HG03521 (cell line): ENCODE measurements around the gene ATP6V0D1.

ENCODE experiments used
- ATAC-seq: cut with Tn5 transposase; IDR thresholded peaks from one replicate; pipeline ENCODE4 v1.9.1; 2021; ENCODE audit warnings: mild to moderate bottlenecking, moderate library complexity; ENCODE audit not compliant: unreplicated experiment

Gene ATP6V0D1

GRCh38 chr16:67463691-67464090 lies 17.3 kb downstream of the ATP6V0D1 start:
- ATAC-seq = no peak

DNA sequence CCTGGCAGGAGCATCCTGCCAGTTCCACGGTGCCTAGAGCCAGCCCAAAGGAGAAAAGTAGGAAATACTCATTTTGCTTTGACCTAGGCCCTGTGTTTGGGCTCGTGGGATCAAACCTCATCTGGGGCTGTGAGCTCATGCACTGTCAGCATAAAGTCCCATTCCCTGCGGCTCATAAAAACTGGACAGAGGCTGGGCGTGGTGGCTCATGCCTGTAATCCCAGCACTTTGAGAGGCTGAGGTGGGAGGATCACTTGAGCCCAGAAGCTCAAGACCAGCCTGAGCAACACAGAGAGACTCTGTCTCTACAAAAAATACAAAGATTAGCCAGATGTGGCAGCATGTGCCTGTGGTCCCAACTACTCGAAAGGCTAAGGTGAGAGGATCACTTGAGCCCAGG lies 17.9 kb downstream of the ATP6V0D1 start:
- ATAC-seq = no peak

DNA sequence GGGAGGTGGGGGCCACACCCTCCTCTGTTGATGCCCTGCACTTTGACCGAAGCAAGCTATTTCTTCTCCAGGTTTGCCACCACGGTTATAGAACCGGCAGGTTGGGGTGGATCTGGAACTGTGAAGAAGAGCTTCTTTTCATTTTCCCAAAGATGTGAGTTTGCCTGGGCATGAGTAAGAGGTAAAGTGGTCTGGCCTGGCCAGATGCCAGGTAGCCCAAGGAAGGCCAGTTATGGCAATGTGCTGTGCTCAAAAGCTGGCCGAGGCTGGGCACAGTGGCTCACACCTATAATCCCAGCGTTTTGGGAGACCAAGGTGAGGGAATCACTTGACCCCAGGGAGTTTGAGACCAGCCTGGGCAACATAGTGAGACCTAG lies 18.7 kb downstream of the ATP6V0D1 start:
- no peak for ATAC-seq

- no peak for ATAC-seq
These were observed 19.2 kb downstream of the ATP6V0D1 start for GRCh38 chr16:67461600-67462278.

GRCh38 chr16:67460961-67461360 lies 20.0 kb downstream of the ATP6V0D1 start:
- no peak for ATAC-seq

DNA sequence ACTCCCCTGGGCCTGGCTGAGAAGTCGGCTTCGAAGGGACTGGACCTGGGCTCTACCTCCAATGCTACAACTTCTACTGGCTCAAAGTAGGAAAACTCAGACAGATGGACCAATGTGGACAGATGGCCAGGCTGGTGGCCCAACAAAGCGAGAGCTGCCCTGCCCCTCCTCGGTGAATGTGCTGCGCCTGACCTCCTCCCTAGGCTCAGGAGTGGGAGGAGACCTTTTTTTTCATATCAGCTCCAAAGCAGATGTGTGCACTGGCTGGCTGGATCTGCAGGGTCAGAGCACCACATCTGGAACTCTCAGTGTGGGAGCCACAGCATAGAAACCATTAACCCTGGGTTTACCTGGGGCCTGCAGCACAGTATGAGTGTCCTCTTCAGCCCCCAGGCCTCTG lies 20.8 kb downstream of the ATP6V0D1 start:
- no peak for ATAC-seq

DNA sequence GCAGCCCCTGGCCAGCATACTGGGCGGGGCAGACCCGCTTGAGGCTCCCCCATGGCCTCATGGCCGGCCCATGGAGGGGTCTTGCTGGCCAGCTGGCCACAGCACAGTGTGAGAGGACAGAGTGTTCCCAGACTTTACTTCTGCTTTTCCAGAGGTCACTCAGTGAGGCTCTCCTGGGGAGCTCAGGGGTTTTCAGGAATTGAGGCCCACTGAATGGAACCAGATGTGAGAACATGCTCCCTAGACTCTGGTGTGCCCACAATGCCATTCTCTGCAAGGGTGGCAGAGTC lies 21.2 kb downstream of the ATP6V0D1 start:
- ATAC-seq = no peak

DNA sequence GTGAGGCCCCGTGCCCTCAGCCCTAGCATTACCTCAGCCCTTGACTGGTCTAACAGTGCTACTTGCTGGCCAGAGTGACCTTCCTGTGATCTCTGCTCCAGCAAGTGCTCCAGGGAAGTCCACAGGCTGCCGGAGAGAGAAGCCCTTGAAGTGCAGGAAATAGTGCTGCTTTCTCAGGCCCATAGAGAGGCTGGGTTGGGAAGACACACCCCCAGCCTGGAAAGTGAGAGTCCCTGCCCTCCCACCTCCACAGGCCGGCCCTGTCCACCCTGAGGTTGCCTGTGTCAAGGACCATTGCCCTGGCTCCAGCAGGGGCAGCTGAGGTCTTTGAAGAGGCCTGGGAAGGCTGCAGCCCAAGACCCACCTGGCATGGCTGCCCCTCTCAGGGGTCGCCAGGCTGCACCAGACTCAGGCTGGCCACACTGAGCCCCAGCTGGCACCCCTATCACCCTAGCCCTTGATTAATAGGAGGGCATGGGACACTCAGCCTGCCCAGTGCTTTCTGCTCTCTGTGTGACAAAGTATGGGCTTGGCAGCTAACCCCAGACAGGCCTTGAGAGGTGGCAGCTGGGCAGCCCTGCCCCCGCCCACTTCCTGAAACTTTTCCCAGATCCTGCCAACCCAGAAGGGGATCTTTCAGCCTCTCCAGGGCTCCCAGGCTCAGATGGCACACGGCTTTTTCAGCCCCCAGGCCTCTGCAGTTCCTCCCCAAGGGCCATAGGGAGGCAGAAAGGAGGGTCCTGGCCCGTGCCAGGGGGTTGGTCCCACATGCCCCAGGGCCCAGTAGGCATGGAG lies 21.7 kb downstream of the ATP6V0D1 start:
- ATAC-seq = no peak

- ATAC-seq = no peak
These were observed 22.8 kb downstream of the ATP6V0D1 start for GRCh38 chr16:67458121-67458641.

- no peak for ATAC-seq
These were observed 23.3 kb downstream of the ATP6V0D1 start for GRCh38 chr16:67457611-67458010.

DNA sequence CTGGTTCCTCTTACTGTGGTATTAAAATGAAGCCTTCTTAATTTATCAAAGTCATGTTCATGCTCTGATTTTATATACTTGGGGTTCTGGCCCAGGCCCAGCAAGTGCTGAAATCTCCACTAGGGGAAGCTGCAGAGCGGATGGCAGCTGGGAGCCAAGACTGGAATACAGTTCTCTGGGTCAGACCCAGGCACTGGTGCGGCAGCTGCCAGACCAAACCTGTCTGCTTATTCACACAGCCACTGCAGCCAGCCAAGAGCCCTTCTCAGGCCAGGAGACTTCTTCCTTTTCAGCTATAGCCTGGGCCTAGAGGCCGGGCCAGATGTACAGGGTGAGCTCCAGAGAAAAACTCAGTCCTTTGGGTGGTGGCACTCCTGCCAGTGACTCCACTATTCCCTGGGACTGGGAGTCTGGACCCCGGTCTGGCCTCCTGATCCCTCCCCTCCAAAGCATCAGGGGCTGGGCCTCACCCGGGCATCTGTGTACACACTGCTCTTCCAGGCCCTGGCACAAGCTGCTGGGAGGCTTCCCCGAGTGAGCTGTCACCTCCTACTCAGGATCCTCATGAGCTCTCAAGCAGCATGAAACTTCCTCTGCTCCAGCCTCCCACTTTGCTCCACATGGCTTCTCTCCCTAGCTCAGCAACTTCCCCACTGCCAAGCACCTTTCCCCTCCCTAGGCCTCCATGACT lies 24.4 kb downstream of the ATP6V0D1 start:
- ATAC-seq = no peak

DNA sequence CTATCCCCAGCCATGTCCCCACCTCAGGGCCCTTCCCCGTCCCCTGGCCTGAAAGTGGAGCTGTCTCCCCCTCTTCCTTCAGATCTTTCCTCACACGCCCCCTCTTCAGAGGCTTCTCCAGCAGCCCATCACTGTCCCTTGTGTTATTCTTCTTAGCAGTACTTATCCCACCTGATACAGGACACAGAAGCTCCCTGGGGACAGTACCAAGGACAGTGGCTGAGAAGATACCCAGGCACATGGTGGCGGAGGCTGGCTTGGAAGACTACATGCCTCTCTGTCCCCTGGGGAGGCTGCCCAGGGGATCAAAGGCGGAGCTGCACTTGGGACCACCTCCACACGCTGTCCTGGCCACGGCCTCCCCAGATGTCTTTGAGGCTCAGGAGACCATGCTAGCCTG lies 26.1 kb downstream of the ATP6V0D1 start:
- no peak for ATAC-seq

- no peak for ATAC-seq
These were observed 26.9 kb downstream of the ATP6V0D1 start for GRCh38 chr16:67454104-67454503.

DNA sequence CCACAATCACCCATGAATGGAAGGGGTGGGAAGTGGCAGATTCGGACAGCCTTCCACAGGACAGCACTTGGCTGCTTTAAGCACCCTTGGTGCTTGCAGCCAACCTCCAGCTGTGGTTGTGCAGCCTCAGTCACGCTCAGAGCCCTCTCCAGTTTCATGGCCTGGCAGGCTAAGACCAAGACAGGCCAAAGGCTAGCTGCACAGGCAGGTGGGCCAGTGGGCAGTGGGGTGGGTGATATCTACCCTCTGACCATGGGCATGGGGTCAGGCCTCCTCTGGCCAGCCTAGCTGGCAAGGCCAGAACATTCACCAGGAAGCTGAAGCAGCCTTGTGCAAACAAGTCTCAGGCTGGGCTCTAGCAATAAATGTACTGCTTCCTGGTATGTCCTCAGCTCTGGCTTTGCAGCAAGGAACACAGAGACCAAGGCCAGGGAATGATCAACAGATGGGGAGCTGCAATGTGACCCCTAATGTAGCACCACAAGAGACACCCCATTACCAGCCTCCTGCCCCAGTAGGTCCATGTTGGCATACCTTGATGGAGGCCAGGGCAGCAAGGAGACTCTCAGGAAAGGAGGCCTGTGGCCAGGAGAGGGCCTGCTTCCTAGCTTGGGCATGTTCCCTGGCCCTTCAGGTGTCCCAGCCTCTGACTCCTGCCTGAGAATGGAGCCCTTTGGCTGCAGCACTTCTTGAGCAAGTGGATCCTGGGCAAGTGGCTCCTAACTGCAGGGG lies 29.1 kb downstream of the ATP6V0D1 start:
- no peak for ATAC-seq

- ATAC-seq = no peak
These were observed 29.8 kb downstream of the ATP6V0D1 start for GRCh38 chr16:67451061-67451703.

GRCh38 chr16:67449739-67450138 lies 31.2 kb downstream of the ATP6V0D1 start:
- ATAC-seq = no peak

DNA sequence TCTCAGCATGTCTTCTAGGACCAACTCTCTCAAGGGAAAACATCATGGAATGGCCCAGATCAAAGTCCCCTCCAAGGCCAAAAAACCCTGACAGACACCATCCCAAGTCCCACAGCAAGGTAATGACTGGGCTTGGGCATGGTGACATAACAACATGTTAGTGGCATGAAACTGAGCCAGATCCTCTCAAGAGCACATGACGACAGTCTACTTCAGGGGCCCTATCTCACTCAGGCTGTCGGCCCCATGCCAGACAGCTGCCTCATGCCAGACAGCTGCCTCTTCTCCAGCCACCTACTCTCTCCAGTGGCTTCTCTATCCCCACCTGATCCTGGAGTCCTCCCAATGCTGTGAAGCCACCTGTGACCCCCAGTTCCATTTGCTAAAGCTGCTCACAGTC lies 31.6 kb downstream of the ATP6V0D1 start:
- ATAC-seq = no peak

GRCh38 chr16:67448580-67448979 lies 32.4 kb downstream of the ATP6V0D1 start:
- no peak for ATAC-seq

DNA sequence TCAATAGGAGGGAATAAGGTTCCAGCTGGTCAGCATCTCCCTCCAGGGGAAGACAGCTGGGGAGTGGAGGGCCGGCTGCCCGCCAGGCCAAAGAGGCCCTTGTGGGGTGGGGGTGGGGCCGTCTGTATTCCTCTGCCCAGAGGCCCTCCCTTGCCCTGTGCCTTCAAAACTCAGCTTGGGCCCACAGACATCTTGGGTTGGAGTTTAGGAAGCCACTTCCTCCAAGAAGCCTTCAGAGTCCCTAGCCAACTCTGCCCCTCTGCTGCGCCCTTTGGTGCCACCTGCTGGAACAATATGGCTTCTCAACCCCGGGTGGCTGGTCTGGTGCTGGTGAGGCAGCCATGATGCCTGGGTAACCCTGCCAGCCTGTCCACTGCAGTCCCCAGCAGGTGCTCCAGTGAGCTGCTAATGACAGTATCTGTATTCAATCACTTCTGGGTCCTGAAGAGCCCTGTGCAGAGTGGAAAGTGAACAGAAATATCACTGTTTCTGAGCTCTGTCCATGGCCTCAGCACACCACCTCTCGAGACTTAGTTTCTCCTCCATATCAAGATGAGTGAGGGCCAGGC lies 33.4 kb downstream of the ATP6V0D1 start:
- ATAC-seq = no peak

DNA sequence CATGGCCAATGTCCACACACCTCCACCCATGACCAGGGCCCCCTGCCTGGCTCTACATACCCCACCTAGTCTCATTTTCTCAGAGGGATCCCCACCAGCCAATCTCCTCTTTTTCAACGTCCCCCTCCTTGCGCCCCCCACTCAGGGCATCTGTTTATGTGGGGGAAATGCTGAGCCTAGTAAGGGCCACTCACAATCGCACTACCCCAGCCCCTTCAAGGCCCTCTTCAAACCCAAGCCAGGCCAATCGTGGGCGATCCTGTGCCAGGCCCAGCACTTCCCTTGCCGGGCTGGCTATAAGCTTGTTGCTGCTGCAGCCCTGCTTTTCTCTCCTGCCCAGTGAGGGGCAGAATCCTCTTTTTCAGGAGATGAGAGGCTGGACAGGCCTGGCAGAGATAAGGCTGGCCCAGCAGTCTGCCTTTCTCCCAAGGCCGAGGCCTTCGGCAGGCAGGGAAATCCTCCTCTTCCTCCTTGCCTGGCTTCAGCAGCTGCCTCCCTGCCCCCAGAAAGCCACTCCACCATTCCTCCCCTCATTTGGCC lies 33.9 kb downstream of the ATP6V0D1 start:
- ATAC-seq = no peak
